Vagina (tissue), 2 donors: ENCODE data around the gene MIA. TPM values are rescaled to one million over a fixed set of nuclear protein-coding genes. Genes with fewer than 3 reads are reported as not detected.

ENCODE experiments used
- DNase-seq, 2 donors: peaks; one replicate each; pipeline ENCODE4 v3.0.0-alpha.2; 2017; ENCODE audit errors: extremely low spot score in 2 of 2
- H3K27ac ChIP-seq: fragments of 200-600 bp; sonication (generic); one replicate; pipeline ENCODE4 v1.5.1; 2019
- H3K27me3 ChIP-seq: fragments of 200-600 bp; sonication (generic); one replicate; pipeline ENCODE4 v1.5.1; 2019
- H3K36me3 ChIP-seq, 2 donors: fragments of 200-600 bp; sonication (generic); one replicate each; pipeline ENCODE4 v1.5.1; 2017 to 2019
- H3K4me1 ChIP-seq: fragments of 200-600 bp; sonication (generic); one replicate; pipeline ENCODE4 v1.5.1; 2019
- H3K4me3 ChIP-seq, 2 donors: fragments of 200-600 bp; sonication (generic); 1 replicate in 1 of 2; 2 replicates in 1 of 2; pipeline ENCODE4 v1.5.1; 2016 to 2019
- H3K9me3 ChIP-seq: fragments of 200-600 bp; sonication (generic); one replicate; pipeline ENCODE4 v1.5.1; 2019
- CTCF ChIP-seq, 3 experiments: fragments of 450-650 bp in 2 of 3; fragments of 200-600 bp in 1 of 3; sonication (generic) in 1 of 3; IDR thresholded peaks; one replicate each; pipeline ENCODE4 v1.5.1; 2017 to 2019; ENCODE audit warnings: antibody characterized with exemption in 3 of 3, mild to moderate bottlenecking in 2 of 3, moderate library complexity in 2 of 3
- POLR2A ChIP-seq, 2 donors: fragments of 450-650 bp; IDR thresholded peaks; one replicate each; pipeline ENCODE4 v1.6.1; 2017; ENCODE audit warnings: antibody characterized with exemption in 2 of 2, mild to moderate bottlenecking in 2 of 2, moderate library complexity in 2 of 2
- POLR2AphosphoS5 ChIP-seq, 2 donors: sonication (generic); formaldehyde crosslinking; IDR thresholded peaks; one replicate each; pipeline ENCODE4 v1.9.0; 2017; ENCODE audit warnings: antibody characterized with exemption in 2 of 2, mild to moderate bottlenecking in 2 of 2, low read depth in 1 of 2; ENCODE audit not compliant: insufficient read depth in 1 of 2
- intact Hi-C: fragments of 100-400 bp; cut with DNase I; formaldehyde crosslinking; loops from one replicate; pipeline ENCODE4 v1.15.1; 2023
- total RNA-seq: library from RNA; depleted of rRNA; stranded (reverse); fragments of >200 nt; gene quantifications from one replicate; pipeline ENCODE4 v1.2.3, GENCODE V29; 2016

Gene MIA
- total RNA-seq, 1 donor from 2014 or later: 11.0 TPM

- Histone ChIP-seq H3K27ac (peak overlapping the region; percentile 72), H3K36me3 (peaks cover 0 to 44% of the 10 kb centered on the region in 2 donors)
- no peak for DNase-seq
These were observed 34.6 kb upstream of the MIA start for GRCh38 chr19:40740747-40741146.

GRCh38 chr19:40741527-40742390 lies 33.6 kb upstream of the MIA start:
- DNase-seq: no peak
- TF ChIP-seq CTCF (IDR thresholded peaks at IDR 0.05) (no peak), POLR2AphosphoS5 (IDR thresholded peaks at IDR 0.05; ENCODE audit: insufficient read depth in 1 of 2, low read depth in 1 of 2) (peak in 1 of 2 donors; percentile 6)
- Histone ChIP-seq H3K36me3 (peaks cover 0 to 34% of the 10 kb centered on the region in 2 donors), H3K4me3 (no peak overlapping the region), H3K27ac (peak overlapping the region; percentile 72), H3K9me3 (no peaks in the 10 kb centered on the region), H3K4me1 (peaks cover 33% of the 10 kb centered on the region), H3K27me3 (no peaks in the 10 kb centered on the region)
- intact Hi-C loops: no loop called here

More at GRCh38 chr19:40740747-40741146, 34.6 kb upstream of the MIA start:
- Histone ChIP-seq H3K27me3 (no peaks in the 10 kb centered on the region), H3K4me3 (peak overlapping the region in 1 of 2 donors; percentile 25), H3K9me3 (no peaks in the 10 kb centered on the region), H3K4me1 (peaks cover 33% of the 10 kb centered on the region)
- intact Hi-C loops: no loop called here
- TF ChIP-seq POLR2AphosphoS5 (IDR thresholded peaks at IDR 0.05; ENCODE audit: insufficient read depth in 1 of 2, low read depth in 1 of 2) (peak; percentile 35 to 83), CTCF (IDR thresholded peaks at IDR 0.05) (no peak), POLR2A (IDR thresholded peaks at IDR 0.05) (peak in 1 of 2 donors; percentile 19)

GRCh38 chr19:40742477-40742876 lies 32.8 kb upstream of the MIA start:
- Histone ChIP-seq H3K36me3 (peaks cover 0 to 27% of the 10 kb centered on the region in 2 donors), H3K9me3 (no peaks in the 10 kb centered on the region), H3K4me1 (peaks cover 26% of the 10 kb centered on the region), H3K27me3 (no peaks in the 10 kb centered on the region), H3K27ac (peak overlapping the region; percentile 72), H3K4me3 (no peak overlapping the region)
- TF ChIP-seq POLR2AphosphoS5 (IDR thresholded peaks at IDR 0.05; ENCODE audit: insufficient read depth in 1 of 2, low read depth in 1 of 2) (no peak), CTCF (IDR thresholded peaks at IDR 0.05) (no peak), POLR2A (IDR thresholded peaks at IDR 0.05) (no peak)
- intact Hi-C loops: no loop called here
- no peak for DNase-seq

- Histone ChIP-seq H3K27me3 (no peaks in the 10 kb centered on the region), H3K9me3 (no peaks in the 10 kb centered on the region), H3K4me1 (peaks cover 26% of the 10 kb centered on the region), H3K4me3 (no peak overlapping the region), H3K36me3 (peaks cover 0 to 23% of the 10 kb centered on the region in 2 donors), H3K27ac (no peak overlapping the region)
- no peak for DNase-seq
- no peak for TF ChIP-seq POLR2A (IDR thresholded peaks at IDR 0.05)
- TF ChIP-seq CTCF (IDR thresholded peaks at IDR 0.05): no peak
- no peak for TF ChIP-seq POLR2AphosphoS5 (IDR thresholded peaks at IDR 0.05; ENCODE audit: insufficient read depth in 1 of 2, low read depth in 1 of 2)
- intact Hi-C loops: no loop called here
These were observed 32.4 kb upstream of the MIA start for GRCh38 chr19:40742886-40743285.

GRCh38 chr19:40743926-40744325 lies 31.4 kb upstream of the MIA start:
- Histone ChIP-seq H3K4me1 (peaks cover 26% of the 10 kb centered on the region), H3K27me3 (no peaks in the 10 kb centered on the region), H3K36me3 (peaks cover 0 to 12% of the 10 kb centered on the region in 2 donors), H3K4me3 (no peak overlapping the region), H3K27ac (no peak overlapping the region), H3K9me3 (no peaks in the 10 kb centered on the region)
- DNase-seq: no peak
- TF ChIP-seq POLR2A (IDR thresholded peaks at IDR 0.05) (no peak), POLR2AphosphoS5 (IDR thresholded peaks at IDR 0.05; ENCODE audit: insufficient read depth in 1 of 2, low read depth in 1 of 2) (no peak), CTCF (IDR thresholded peaks at IDR 0.05) (no peak)
- intact Hi-C loops: no loop called here
